H54 (cell line): ENCODE data around the gene TXNRD2.

Experiments used
- DNase-seq: peaks from one replicate; pipeline ENCODE4 v3.0.0; 2011; ENCODE audit warnings: low spot score, mixed read lengths; ENCODE audit not compliant: insufficient read length
- FAIRE-seq: peaks from 3 replicates; lab custom pipeline; 2011; peaks lifted over from hg19 to GRCh38; lab: Jason Lieb, UNC
- POLR2A ChIP-seq: IDR thresholded peaks from 2 replicates; pipeline ENCODE4 v1.6.1; 2011; ENCODE audit warnings: low read depth, mild to moderate bottlenecking, low read length

The TXNRD2 gene

DNA sequence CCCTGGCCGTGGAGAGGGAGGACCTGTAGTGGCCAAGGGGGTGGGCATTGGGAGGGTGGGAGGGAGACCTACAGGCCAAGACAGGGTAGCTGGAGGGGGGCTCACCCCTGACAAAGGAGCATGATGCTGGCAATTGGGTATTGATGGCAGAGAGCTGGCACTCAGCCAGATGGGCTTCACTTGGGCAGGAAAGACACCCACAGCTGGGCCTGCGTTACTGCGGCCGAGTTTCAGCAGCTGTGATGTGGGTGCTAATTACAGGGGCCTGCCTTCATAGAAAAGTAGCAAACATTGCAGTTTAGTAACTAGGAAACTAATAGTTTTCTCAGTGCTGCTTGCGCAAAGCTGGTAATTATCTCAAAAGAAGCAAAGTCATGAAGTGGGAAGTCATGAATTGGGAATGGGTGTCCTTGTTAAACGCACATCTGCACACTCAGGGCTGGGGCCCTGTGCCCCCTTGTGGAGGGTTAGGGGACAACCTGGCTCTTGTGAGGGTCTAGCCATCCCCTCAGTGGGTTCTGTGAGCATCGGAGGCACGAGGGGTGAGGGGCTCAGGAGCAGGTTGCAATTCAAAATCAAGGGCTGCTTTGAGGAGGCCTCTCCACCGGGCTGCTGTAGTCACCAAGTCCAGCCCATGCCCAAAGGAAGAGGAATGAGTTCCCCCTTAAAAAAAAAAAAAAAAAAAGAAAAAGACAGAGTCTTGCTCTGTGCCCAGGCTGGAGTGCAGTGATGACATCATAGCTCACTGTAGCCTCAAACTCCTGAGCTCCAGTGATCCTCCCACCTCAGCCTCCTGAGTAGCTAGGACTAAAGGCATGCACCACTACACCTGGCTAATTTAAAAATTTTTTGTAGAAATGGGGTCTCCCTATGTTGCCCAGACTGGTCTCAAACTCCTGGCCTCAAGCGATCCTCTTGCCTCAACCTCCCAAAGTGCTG is 24.4 kb upstream of the TXNRD2 start:
- no peak for TF ChIP-seq POLR2A
- FAIRE-seq (no peak), DNase-seq (no peak)

DNA sequence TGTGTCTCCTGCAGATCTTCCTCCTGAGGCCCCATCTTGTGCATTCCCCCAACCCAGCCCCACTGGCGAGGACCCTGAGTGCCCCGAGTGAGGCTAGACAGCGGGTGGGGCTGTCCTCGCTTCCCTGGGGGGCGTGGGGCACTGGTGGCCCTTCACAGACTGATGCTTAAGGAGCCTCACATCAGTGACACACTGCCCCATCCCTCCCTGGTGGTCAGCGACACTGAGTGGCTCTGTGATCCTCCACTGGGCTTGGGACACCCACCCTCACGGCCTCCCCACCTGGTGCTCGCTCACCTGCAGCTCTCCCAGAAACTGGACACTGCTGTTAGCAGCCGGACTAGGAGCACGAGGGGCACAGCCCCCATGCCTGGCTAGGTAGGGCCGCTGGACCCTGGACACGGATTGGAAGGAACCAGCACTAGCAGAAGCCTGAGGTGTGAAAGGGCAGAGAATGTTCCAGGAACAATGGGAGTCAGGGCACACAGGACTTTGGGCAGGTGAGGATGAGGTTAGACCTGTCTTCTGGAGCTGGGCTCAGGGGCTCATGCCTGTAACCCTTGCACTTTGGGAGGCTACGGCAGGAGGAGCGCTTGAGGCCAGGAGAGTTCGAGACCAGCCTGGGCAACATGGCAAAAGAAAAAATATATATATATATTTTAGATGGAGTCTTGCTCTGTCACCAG is 23.2 kb upstream of the TXNRD2 start:
- no peak for TF ChIP-seq POLR2A
- no peak for FAIRE-seq
- no peak for DNase-seq

DNA sequence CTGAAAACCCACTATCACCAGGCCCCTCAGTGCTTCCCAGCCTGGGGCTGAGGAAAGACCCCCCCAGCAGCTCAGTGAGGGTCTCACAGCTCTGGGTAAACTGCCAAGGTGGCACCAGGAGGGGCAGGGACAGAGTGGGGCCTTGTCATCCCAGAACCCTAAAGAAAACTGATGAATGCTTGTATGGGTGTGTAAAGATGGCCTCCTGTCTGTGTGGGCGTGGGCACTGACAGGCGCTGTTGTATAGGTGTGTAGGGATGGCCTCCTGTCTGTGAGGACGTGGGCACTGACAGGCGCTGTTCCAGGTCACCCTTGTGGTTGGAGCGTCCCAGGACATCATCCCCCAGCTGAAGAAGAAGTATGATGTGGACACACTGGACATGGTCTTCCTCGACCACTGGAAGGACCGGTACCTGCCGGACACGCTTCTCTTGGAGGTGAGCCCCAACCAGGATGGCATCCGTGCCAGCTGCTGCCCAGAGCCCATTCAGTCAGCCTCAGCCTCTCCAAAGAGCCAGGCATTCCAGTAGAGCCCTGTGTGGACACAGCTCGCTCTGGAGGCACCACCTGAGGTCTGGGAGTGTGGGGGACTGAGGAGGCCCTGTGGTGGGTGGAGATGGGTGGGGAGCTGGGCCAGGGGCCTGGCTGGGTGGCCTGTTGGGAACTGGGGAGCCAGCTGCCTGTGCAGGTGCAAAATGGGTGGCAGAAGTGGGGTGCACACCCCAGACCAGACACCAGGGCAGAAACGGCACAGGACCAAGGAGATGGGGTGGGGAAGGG is 22.4 kb upstream of the TXNRD2 start:
- FAIRE-seq = no peak
- DNase-seq = no peak
- TF ChIP-seq POLR2A = no peak

DNA sequence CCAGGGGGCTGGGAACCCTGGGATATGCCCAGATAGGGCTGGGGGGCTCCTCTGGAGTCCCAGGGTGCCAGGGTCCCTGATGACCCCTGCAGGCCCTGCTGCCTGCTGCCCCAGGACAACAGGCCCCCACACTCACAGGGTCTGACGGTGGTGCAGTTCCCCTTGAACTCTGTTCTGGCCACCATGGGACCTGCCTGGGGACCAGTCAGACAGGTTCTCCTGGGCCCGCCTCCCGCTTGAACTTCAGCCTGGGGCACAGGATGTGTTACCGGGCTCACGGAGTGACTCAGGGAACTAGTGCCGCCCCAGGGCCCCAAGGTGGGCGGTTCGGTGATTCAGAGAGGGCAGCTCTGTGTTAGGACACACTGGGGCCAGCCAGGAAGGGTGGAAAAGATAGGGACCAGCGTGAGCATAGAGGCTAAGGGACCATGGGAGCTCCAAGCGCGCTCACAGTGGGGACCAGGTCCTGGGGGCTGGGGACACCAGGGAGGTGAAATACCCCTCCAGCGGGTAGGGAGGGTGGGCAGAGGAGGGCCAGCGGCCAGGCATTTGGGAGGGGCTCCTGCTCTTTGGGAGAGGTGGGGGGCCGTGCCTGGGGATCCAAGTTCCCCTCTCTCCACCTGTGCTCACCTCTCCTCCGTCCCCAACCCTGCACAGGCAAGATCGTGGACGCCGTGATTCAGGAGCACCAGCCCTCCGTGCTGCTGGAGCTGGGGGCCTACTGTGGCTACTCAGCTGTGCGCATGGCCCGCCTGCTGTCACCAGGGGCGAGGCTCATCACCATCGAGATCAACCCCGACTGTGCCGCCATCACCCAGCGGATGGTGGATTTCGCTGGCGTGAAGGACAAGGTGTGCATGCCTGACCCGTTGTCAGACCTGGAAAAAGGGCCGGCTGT is 21.5 kb upstream of the TXNRD2 start:
- no peak for DNase-seq
- FAIRE-seq = no peak
- no peak for TF ChIP-seq POLR2A

DNA sequence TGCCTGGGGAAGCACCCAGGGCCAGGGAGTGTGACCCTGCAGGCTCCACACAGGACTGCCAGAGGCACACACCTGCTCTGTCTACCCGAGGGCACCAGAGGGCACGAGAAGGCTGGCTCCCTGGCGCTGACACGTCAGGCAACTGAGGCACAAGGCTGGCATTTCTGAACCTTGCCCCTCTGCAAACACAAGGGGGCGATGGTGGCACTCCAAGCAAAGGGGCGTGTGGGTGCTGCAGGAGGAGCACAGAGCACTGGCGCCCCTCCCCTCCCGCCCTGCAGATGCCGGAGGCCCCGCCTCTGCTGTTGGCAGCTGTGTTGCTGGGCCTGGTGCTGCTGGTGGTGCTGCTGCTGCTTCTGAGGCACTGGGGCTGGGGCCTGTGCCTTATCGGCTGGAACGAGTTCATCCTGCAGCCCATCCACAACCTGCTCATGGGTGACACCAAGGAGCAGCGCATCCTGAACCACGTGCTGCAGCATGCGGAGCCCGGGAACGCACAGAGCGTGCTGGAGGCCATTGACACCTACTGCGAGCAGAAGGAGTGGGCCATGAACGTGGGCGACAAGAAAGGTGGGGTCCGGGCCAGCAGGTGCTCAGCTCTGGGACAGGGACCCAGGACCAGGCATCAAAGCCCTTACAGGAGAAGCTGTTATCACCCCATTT is 20.8 kb upstream of the TXNRD2 start:
- FAIRE-seq (no peak), DNase-seq (no peak)
- no peak for TF ChIP-seq POLR2A

DNA sequence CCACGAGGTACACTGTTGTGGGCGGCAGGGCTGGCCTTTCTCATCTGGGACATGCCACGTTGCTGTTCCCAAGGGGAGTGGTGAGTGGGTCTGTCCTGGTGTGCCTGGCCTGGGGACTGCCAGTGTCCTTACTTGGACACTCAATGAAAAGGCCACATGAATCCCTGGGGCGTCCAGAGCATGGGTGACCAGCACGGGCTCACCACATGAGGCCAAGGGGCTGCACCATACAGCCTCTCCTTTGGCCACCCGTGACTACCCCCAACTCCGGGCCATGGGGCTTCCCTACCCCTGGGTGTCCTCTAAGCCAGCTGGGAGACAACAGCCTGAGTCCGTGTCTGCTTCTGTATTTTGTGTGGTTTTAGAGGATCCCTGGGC is 20.2 kb upstream of the TXNRD2 start:
- FAIRE-seq (no peak), DNase-seq (no peak)
- TF ChIP-seq POLR2A = no peak

DNA sequence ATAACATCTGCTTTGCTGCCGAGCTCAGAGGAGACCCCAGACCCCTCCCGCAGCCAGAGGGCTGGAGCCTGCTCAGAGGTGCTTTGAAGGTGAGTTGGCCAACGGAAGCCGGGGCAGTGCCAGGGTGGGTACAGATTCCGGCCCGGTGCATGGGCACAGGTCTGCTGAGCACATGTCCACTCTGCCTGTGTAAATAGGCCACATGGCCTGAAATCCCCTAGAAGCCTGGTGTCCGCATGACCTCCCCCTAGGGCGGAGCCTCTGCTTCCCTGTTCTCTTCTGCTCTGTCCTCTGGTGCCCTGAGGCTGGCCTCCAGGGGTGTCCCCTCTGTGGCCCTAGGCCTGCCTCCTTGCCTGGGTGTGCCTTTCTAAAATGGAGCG is 19.6 kb upstream of the TXNRD2 start:
- DNase-seq (no peak), FAIRE-seq (no peak)
- TF ChIP-seq POLR2A = no peak

DNA sequence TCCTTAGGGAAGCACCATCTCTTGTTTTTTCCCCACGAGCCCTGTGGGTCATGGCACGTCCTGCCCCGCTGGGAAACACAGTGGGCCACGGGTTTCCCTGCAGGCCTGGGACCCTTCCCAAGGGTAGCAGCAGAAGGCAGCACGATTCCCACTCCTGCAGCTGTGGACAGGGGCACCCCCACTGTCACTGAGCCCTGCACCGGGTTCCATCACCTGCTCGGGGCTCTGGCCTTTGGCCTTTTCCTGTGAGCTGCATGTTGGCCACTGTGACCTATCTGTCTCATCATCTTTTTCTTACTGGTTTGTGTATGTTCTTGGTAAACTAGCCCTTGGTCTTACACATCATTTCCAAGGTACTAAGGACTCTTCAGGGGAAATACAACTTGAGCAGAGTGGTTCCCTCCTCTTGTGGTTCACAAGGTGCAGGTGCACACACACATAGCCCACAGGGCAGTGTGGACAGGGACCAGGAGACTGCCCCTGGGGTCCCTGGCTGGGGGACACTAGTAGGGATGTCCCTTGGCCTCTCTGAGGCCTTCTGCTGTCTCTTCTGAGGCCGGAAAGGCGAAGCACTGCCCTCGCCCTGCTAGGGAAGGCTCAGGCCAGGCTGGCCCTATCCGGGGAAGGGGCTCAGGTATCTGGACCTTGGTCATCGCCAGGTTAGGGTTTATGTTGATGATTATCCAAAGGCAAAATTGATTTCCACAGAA is 19.0 kb upstream of the TXNRD2 start:
- DNase-seq = no peak
- no peak for FAIRE-seq
- TF ChIP-seq POLR2A = no peak

DNA sequence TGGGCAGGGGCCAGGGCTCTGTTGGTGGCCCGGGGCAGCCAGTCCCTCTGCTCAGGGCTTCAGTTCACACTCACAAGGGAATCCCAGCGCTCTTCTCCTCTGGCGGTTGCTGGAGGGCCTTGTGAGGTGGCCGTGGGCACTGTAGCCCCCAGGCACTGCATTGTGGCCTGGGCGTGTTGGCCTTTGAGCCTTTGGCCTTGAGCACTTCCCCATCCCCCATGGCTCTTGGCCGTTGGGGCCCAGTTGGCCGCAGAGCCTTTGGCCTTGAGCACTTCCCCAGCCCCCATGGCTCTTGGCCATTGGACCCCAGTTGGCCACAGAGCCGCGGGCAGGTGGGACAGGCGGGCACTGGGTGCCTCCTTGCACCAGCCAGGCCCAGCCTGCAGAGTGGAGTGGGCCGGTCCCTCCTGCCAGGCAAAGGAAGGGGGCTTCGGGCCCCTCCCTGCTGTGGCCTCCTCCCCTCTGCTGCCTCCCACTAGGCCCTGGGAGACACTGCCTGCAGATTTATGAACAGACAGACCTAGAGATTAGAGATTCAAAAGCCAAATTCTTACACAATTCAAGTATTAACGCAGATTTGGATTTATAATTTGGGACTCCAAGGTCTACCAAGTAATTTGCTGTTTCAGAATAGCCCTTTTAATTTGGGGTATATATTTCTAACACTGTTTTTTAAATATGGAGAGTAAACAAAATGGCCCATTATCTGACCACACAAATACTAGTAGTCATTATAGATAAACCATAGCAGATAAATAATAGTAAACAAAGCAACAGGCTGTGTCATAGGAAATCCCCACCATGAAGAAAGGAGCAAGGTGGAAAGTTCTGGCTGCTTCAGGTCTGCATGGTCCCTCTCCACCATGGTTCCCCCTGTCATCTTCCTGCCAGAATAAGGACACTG is 18.2 kb upstream of the TXNRD2 start:
- FAIRE-seq = no peak
- no peak for DNase-seq
- TF ChIP-seq POLR2A = no peak

DNA sequence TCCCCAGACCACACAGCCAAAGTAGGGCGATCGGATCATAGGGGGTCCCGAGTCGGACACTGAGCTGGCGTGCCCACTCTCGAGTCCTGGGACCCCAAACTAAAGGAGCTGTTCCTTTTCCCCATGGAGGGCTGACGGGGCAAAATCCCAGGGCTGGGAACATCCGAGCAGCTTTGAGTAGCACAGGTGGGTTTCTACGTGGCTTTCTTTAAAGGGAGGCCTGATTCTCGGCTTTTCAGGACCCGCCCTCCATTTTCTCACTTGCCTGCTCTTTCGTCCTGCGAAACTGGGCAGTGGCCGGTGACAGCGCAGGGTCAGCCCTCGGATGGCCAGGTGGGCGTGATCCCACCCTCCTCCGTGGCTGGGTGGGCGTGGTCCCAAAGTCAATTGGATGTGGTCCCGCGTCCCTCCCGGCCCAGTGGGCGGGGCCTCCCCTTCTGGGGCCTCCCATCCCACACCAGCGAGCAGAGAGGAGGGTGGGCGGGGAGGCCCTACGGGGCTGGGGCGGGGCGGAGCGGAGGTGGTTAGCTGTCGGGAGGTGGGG is 17.5 kb upstream of the TXNRD2 start:
- FAIRE-seq (no peak), DNase-seq (no peak)
- no peak for TF ChIP-seq POLR2A
